22Rv1 (cell line): ENCODE measurements around the gene XRN1.

Source experiments
- H3K27ac ChIP-seq: fragments of 450-650 bp; 2 replicates; pipeline ENCODE4 v1.5.1; 2017
- CTCF ChIP-seq: fragments of 450-650 bp; IDR thresholded peaks from 2 replicates; pipeline ENCODE4 v1.5.1; 2017; ENCODE audit warnings: mild to moderate bottlenecking
- ZFX ChIP-seq: fragments of 450-650 bp; IDR thresholded peaks from 2 replicates; pipeline ENCODE4 v1.6.1; 2017; ENCODE audit warnings: antibody characterized with exemption, borderline replicate concordance

Gene XRN1

GRCh38 chr3:142287866-142288638 is 159.8 kb downstream of the XRN1 start:
- no peak overlapping the region for H3K27ac ChIP-seq
- TF ChIP-seq CTCF (no peak), ZFX (no peak)

DNA sequence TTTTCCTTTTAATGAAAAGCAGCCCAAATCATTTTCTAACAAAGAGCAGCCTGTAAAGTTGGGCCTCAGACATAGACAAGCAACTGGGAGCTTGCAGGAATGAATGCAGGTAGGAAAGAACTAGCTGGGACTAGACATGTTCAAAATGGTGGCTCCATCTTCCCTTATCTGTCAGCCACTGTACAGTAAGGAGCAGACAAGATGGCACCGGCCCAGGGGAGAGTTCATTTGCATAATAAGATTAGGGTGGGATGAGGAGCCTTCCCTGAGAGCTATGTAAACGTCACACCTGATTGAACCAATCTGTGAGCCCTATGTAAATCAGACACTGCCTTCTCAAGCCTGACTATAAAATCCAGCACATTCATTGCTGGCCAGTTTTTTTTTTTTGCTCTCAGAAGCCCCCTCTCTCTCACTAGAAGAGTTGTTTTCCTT is 162.7 kb downstream of the XRN1 start:
- no peak for TF ChIP-seq ZFX
- TF ChIP-seq CTCF: no peak
- no peak overlapping the region for H3K27ac ChIP-seq

DNA sequence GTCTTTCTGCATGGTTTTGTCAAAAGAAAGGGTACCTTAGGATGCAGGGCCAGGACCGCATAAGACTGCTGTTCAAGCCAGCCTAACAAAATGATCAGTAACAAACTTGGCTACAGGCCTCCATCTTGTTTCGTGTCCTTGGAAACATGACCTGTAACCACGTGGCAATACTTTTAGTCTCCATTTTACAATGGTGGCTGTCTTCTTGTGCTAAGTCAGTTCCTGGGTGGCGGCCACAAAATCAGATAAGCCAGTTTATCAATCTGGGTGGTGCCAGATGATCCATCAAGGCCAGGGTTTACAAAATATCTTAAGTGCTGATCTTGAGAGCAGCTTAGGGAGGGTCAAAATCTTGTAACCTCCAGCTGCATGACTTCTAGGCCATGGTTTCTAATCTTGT is 165.3 kb downstream of the XRN1 start:
- no peak for TF ChIP-seq ZFX
- TF ChIP-seq CTCF: no peak
- H3K27ac ChIP-seq: no peak overlapping the region

- no peak overlapping the region for H3K27ac ChIP-seq
- TF ChIP-seq CTCF (no peak), ZFX (no peak)
Observed at GRCh38 chr3:142281474-142281873, 166.4 kb downstream of the XRN1 start.

DNA sequence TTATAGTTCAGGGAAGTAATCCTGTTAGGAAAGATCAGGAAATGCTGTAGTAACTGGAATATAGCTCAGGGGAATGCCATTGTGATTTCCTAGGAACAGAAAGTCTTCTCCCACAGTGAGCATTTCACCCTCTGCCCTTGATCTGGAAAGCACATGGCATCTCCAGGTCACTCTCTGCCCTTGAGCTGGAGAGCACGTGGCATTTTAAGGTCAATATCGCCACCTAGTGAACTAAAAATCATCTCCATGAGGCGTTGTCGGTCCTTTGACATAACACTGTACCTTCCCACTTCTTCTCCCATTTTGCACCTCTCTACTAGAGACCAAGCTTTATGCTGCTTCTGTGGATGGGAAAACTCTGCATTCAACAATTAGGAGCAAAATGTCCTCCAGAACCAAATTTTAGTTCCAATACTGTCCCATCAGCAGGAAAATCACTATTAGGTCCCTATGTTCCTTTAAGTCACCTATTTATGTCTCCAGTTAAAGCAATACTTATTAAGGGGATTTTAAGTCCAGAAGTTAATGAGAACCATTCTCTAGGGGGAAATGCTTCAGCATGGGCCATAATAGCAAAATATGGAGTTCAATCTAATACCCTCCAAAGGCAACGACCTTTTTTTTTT is 167.8 kb downstream of the XRN1 start:
- no peak overlapping the region for H3K27ac ChIP-seq
- TF ChIP-seq CTCF (peak; percentile 65), ZFX (no peak)

DNA sequence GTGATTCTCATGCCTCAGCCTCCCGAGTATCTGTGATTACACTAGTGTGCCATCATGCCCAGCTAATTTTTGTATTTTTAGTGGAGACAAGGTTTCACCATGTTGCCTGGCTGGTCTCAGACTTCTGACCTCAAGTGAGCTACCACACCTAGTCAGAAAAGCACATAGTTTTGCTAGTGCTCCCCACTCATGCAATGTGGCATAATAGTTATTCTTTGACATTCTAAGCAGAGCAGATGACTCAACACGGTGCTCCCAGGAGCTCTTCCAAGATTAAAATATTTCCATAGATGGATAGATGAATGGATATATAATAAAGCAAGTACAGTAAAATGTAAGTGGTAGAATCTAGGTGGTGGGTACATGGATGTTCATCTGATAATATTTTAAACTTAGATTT is 169.4 kb downstream of the XRN1 start:
- TF ChIP-seq CTCF (no peak), ZFX (no peak)
- no peak overlapping the region for H3K27ac ChIP-seq

DNA sequence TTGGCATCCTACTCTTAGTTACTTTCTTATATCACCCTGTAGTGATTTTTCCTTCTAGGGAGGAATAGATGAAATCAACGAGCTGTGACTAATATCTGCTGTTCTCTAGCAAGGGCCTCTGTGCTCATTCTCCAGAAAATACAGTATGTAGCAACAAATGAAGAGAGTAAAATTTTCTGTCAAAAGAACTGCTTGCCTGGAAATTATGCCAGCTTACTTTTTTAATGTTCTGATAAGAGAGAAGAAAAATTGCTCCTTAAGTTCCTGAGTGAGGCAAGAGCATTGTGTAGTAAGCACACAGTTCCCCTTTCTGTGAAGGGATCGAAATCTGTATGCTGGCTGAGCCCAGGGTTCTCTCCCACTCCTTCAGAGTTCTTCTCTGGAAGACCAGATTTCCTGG is 171.1 kb downstream of the XRN1 start:
- no peak overlapping the region for H3K27ac ChIP-seq
- TF ChIP-seq CTCF: no peak
- no peak for TF ChIP-seq ZFX
